Fibroblast of peridontal ligament (primary cell): ENCODE measurements around the gene CDH4.

Experiments
- DNase-seq: peaks from one replicate; pipeline ENCODE4 v3.0.0-alpha.2; 2010; ENCODE audit errors: extremely low read depth

Gene CDH4

DNA sequence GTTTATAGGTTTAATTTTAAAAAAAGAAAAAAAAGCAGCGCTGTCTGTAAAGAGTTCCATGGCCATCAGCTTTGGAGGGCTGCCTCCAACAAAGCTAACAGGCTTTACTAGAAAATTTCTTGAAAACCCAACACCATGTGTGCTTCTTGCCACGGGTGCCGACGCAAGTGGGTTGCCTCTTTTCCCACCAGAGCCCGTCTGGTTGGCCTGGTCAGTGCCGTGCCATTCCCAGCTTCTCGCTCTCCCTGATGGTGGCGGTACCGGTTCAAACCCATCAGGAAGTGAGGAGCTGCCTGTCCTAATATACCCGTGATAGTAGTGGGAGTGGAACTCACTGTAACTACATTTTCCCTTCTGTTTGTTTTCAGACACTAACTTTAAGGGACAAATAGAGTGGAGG lies 73.7 kb downstream of the CDH4 start:
- no peak for DNase-seq

DNA sequence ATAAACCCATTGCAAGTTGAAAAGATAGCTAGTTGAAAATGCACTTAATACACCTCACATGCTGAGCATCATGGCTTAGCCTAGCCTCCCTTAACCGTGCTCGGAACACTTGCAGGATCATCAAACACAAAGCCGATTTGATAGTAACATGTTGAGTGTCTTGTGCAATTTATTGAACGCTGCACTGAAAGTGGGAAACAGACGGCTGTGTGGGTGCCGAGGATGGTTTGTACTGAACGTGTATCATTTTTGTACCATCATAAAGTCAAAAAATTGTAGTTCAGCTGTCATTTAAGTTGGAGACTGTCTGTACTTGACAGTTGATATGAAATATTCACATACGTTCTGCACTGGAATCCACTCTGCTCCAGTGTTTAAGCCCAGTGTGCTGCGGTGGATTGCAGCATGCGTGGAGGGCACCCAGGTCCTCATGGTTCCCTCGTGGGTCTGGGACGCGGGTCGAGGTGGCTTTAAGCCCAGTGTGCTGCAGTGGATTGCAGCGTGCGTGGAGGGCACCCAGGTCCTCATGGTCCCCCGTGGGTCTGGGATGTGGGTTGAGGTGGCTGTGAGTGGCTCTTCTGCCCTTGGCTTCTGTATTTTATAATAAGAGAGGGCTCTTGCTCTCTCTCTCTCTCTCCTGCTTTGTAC lies 77.0 kb downstream of the CDH4 start:
- no peak for DNase-seq

DNA sequence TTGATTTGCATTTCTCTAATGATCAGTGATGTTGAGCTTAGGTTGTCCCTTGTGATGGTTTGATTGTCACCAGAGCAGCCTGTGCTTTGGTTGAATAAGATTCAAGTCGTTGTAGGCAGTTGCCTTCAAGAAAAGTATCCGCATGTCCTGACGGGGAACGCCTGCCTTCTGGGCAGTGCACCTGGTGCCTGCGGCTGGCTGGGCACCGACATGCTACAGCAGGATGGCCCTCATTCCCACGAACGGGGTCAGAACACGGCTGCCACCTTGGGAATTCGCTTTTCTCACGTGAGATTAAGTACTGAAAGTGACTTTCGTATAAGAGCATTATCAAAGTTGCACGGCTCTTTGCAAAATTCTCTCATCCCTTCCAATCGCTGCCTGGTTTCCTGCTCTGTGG lies 78.4 kb downstream of the CDH4 start:
- no peak for DNase-seq

DNA sequence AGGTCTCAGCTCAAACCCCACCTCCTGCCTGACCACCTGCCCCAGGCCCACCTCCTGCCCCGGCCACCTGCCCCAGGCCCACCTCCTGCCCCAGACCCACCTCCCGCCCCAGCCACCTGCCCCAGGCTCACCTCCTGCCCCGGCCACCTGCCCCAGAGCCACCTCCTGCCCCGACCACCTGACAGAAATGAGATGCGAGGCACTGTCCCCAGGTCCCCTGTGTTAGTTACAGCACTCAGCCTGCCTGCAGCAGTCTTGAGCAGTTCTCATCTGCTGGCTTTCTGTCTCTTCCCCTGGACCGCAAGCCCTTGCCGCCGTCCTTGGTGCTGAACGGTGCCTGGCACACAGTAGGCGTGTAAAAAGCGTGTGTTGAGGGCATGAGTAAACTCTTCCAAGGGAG lies 79.5 kb downstream of the CDH4 start:
- no peak for DNase-seq

DNA sequence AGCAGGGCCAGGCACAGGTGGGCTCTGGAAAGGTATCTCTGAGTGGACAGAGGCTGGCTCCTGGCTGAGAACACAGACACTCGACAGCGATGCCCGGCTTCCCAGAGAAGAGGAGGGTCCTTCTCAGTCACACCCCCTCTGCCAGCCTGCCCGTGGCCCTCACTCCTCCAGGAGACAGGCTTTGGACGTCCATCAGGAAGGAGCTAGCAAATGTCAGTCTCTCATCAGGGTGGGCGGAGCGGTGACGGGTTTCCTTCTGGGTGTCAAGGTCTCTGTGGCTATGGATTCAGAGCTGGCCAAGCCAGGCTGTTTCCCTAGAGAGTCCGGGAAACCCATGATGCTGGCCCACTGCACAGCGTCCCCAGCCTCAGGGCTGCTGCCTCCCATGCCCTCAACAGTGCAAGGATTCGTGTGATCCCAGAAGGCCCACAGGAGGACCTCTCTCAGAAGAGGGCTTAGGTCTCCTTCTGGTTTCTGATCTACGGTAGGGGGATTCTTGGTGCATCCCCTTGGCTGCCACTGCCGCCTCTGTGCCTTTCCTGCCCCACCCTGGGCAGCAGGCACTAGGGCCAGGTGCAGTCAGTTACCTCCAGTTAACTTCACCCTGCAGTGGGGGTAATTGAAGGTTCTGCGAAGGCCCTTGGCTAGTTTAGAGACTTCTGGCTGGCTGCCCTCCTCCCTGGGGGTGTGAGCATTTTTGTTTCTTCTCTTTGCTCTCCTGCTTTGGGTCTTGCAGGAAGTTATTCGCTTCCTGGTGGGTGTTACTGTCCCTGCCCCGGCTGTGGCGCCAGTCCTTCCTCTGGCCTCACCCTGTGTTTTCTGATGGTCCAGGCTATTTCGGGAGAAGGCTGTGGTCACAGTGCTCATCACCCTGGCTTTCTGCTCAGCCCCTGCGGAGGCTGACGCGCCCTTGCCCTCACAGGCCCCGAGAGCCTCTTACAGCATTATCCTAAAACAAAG lies 80.2 kb downstream of the CDH4 start:
- DNase-seq: no peak

DNA sequence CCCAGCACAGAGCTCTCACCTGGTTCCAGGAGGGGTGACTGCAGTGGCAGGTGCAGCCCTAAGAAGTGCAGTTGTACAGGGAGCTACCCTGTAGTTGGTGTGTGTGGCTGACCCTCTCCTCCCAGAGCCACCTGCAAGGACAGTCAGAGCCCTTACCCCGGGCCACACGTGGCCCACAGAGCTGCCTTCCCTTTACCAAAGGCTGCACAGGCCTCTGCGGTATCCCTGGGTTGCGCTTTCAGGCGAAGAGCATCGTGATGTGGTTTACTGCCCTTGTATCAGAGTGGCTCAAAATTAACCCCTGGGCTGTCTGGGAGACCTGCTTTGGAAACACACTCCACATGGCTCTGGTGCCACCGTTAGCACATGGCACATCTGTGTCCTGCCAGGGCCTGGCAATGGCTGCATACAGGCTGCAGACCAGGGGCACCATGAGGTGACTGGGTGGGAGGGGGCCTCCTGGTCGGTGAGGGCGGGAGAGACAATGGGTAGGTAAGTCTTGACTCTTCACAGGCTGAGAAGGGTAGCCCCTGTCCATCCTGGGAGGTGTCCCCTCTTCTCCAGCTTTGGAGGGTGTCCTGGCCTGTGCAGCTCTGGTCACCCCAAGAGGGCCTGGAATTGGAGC lies 81.5 kb downstream of the CDH4 start:
- no peak for DNase-seq

DNA sequence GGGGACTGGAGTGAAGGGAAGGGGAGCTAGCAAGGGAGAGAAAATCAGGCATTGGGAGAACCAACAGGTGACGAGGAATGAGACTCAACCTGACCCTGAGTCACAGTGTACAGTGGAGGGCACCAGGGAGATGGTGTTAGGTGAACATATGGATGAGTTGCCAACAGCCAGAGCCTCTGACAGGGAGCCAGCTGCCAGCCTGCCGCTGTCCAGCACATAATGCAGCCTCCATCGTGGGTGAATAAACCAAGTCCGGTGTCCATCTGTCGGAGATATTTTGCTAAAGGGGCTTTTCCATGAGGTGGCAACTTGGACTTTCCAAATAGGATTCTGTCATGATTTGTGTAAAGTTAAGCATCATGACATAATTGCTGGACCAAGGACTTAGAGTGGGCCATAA lies 88.1 kb downstream of the CDH4 start:
- no peak for DNase-seq

DNA sequence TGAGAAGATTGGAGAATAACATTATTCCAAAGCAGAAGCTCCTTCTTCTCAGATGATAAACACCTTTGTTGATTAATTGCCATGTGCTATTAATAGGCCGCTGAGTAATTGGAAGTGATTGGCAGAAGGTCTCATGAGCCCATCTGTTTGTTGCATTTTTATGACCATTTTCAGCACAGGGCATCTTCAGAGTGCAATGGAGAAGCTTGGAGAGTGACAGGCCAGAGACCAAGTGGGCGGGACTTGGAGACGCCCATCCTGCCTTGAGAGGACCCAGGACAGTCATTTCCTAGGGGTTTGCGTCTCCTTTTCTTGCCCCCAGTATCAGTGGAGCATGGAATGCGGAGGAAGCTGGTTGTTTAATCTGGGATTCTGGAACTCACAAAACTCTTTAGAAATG lies 89.5 kb downstream of the CDH4 start:
- DNase-seq: no peak

DNA sequence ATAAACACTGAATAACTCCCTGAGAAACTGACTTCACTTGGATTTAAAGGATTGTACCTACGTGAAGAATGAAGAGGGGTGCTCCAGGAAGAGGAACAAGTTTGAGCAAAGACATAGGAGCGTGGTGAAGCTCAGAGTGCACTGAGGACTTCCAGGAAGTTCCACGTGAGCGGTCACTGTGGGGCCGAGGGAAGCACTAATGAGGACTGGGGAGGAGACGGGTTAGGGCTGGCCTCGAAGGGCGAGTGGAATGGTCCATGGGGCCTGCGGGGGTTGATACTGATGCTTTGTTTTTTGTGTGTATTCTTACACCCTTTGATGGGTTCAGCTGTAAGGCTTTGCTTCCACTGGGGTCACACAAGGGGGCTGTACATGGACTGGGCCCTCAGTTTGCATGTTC lies 91.9 kb downstream of the CDH4 start:
- no peak for DNase-seq

DNA sequence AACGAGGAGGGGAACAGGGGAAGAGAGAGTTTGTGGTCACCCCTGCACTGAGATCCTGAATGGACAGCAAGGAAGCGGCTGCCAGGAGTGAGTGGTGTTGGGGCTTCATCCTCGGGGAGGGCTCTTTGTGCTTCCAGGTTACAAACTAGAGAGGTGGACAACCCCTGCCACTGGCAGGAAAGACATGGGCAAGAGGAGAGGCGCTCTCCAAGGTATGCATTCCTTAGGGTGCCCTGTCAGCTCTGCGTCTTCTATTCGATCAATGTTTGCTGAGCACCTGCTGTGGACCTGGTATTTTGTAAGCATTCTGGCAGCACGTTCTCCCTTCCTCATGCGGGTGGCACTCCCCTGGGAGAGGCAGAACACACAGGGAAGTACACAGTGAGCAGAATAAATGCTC lies 93.6 kb downstream of the CDH4 start:
- no peak for DNase-seq

DNA sequence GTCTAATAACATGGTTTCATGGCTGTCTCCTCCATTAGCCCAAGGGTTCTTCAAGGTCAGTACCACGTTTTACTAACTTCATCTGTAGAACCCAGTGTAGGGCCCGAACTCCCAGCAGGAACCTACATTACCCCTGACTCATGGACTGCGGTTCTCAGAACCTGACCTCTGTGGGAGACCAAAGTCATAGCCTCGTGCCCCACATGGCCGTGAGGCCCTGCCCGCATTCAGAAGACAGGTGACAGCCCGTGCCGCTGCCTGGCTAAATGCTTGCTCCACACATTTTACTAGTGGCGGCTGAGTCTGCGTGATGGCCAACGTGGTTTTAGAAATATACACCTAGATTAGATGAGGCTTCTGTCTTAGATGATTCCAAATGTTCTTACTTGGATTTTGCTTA lies 94.9 kb downstream of the CDH4 start:
- DNase-seq: no peak

DNA sequence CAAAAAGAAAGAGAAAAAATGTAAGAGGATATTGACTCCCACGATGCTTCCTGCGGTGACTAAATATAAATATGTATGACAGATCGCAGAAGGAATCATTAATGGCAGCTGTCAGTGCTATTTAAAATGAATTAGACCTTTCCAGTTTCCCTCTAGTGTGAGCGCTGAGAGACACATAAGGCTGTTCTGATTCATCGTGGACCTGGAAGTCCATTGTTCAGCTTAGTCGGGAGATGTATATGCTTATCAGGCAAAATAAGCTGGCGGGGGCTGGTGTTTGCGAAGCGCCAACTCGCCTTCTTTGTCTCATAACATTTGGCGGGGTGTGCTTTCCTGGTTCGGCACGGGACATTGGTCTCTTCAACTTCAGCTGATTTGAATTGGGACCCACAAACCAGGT lies 95.4 kb downstream of the CDH4 start:
- DNase-seq: no peak

DNA sequence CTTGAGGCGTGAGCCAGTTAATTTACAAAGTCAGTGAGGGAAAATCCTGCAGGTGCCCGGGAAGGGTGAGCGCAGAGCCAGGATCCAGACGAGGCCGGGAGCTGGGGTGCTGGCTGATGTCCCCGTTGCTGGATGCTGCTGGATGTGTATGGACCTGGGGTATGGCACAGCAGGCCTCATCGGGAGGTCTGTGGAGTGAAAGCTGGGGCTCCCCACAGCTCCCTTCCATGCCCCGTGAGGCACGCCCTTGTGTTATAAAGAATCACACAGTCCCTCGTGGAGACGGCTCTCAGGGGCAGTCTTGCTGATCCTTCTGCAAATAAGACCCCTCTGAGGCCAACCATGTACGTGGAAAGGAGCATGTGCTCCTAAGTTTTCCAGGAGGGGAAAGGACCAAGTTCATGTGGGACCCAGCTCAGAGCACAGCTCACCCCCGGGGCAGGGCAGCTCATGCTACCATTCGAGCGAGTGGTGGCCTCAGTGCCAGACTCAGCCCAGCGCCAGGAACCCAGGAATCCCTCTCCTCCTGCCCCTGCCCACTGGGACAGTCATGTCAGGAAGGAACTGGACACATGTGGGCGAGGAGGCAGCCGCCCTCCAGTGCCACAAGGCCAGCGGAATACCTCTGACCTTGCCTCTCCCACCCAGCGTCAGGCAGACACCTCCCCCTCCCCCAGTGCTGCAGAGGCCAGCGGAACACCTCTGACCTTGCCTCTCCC lies 97.5 kb downstream of the CDH4 start:
- no peak for DNase-seq

DNA sequence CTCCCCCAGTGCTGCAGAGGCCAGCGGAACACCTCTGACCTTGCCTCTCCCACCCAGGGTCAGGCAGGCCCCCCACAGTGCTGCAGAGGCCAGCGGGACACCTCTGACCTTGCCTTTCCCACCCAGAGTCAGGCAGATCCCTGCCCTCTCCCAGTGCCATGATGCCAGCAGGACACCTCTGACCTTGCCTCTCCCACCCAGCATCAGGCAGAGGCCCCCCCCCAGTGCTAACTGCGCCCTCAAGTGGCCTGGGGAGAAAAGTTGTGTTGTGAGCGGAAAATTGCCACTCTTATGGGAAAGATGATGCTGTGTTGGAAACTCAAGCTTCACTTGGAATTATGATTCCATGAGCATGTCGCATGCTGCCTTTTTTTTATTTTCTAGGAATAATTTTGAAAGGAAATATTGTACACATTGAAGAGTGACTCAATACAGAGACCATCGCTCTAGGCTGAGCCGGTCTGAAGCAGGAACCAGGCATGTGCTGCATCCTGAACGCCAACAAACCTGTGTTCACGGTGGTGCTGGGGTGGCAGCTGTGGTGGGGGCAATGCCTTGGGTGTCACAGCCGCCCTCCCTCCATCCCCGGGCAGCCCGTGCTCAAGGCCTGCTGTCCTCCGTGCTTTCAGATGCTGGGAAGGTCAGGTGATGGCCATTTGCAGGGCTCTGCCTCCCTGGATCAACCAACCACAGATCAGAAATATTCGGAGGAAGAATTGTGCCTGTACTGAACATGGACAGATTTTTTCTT lies 98.6 kb downstream of the CDH4 start:
- DNase-seq: no peak

DNA sequence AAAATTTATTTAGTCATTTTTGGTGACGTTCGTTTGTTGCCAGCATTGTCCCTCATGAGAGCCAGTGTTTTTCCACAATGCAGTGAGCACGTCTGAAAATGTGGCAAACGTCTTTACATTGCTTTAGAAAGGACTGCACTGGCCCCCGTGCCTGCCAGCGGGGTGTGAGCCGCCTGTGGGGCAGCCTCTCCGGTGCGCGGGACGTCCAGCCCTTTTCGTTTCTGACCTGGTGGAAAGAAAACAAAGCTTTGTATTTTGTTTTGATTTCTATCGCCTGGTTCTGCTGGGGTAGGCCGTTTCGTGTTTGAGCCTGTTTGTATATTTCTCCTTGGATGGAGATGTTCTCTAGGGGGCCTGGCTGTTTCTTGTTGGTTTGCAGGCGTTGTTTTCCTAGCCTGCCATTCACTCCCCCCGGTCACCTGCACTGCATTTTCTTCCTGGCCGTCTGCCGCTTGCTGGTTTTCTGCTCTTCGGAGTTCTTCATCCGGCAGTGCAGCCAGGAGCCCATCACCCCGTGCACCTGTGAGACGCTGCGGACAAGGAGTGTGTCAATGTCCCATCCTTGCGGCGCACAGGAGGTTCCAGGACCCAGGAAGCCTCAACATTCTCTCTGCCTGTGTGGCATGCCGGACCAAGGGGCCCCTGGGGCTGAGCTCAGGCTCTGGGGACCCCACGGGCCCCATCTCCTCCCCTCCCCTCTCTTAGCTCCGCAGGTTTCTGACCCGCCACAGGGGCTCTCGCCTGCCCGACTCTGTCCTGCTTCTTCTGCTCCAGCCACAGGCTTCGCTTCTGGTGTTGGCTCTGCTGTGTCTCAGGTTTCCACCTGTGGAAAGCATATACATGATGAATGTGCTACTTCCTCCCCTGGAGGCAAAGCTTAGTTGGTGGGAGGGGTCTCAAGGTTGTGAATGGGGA lies 100.5 kb downstream of the CDH4 start:
- no peak for DNase-seq

DNA sequence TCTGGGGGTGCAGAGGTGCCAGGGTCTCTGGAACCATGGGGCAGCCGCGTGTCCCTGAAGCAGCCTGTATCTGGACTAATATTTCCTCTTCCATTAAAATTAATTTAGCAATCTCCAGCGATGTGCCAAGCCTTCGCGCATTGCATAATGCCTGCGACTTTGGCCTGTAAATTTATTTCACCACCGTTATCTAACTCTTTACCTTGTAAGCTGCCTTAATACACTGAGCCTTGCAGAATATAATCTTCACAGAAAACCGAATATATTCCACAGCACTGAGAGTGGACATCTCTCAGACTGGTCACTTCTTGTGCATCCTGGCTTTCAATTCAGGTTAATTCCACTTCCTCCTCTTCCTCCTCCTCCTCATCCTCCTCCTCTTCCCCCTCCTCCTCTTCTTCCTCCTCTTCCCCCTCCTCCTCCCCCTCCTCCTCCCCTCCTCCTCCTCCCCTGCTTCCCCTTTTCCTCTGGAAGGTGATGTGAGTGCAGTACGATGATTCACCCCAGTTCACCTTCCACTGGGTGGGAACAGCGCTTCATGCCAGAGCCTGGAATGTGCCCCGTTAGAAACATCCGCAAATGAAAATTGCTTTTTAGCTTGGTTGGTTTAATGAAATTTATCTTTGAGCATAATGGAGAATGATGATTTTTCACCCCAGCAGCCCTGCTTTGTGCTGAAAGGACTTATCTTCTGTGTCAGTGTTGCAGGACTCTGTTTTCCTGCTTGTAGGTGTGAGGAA lies 101.4 kb downstream of the CDH4 start:
- no peak for DNase-seq

DNA sequence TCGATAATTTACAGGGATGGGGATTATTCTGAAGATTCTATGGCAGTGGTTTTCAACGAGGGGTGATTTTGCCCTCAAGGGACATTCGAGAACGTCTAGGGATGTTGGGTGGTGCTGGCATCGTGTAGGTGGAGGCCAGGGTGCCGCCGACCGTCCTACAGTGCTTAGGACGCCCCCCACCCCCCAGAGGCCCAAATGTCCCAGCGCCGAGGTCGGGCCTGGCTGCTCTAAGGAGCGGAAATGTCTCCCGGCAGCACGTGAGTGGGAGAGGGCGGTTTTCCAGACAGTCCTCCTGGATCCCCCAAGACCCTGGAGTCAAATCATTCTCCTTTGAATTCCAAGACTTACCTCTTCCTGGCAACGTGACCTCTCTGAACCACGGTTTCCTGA lies 101.9 kb downstream of the CDH4 start:
- no peak for DNase-seq

DNA sequence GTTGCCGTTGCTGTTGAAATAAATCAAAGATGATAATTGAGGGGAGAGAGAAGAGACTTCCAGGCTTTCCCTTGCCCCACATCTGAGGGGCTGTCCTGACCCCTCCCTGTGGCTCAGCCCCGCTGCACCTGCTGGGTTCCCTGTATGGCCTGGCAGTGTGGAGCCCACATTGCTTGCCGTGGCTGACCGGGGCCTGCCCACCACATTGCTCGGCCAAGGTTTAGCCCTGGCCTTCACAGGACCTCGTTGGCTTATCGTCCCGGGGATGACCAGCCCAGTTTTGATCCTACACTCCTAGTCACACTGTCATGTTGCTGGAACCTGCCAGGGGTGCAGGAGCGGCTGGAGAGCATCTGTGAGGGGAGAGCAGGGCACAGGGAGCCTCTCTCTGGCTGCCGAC lies 102.4 kb downstream of the CDH4 start:
- DNase-seq: no peak

DNA sequence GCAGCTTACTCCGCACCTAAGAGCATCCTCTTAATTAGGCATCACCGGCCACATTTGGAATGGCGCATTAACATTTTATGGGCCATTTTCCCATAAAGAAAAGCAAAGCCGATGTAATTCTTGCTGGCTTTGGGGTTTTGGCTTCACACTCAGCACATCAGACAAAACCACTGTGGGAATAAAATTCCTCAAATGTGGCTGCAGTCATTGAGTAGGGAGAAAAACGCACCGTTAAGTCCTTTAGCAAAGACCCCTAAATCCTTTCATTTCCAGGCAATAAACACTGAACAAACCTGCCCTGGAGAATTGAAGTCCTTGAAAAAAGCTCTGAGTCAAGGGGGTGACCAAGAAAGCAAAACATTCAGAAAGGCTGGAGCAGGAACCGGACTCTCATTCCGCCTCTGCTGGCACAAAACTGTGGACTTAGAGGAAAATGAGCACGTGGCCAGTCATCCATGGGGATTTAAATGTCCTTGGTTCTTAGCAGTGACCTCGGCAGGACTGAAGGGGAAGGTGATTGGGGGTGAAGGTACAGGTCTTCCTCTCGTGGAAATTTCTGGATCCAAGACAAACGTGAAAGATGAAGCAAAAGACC lies 102.9 kb downstream of the CDH4 start:
- DNase-seq: no peak
